K562 (cell line): ENCODE measurements around the gene GLG1. TPM values are rescaled to one million over a fixed set of nuclear protein-coding genes. Genes with fewer than 3 reads are reported as not detected.

Source experiments
- ATAC-seq: fragments of 200-7000 bp; cut with Tn5 transposase; 3 replicates; pipeline ENCODE4 v1.9.1; 2020; ENCODE audit warnings: moderate library complexity
- BruUV-seq: library from RNA; stranded (reverse); fragments of 400-500 nt; replicated peaks from 2 replicates; lab custom pipeline; 2021; lab: Mats Ljungman, UMichigan
- CTCF ChIA-PET: fragments of 300-600 bp; formaldehyde crosslinking; extraction: SDS; loops from one replicate; lab custom pipeline; 2021; ENCODE audit warnings: low intra/inter-chr PET ratio; lab: Yijun Ruan, JAX
- POLR2A ChIA-PET: fragments of 300-600, 350-650 bp; sonication (Branson Sonifier 250); formaldehyde crosslinking; extraction: SDS; loops from one replicate; lab custom pipeline; 2021; ENCODE audit warnings: antibody characterized with exemption, inconsistent platforms; lab: Yijun Ruan, JAX
- DNase-seq, 4 experiments: peaks; one replicate each; pipeline versions ENCODE4 v3.0.0 to v3.0.0-alpha.2; 2011 to 2018; ENCODE audit warnings: low spot score in 3 of 4, mixed read lengths in 3 of 4; ENCODE audit errors: extremely low read depth in 1 of 4
- FAIRE-seq: peaks from 2 replicates; lab custom pipeline; 2011; peaks lifted over from hg19 to GRCh38; lab: Jason Lieb, UNC
- H2AFZ ChIP-seq: 2 replicates; pipeline ENCODE4 v1.6.0; 2011; ENCODE audit warnings: low read depth, low read length, control low read depth, inconsistent platforms
- H3K27ac ChIP-seq: fragments of 200-600 bp; 3 replicates; pipeline ENCODE4 v1.8.0; 2011; ENCODE audit warnings: low read depth, mild to moderate bottlenecking, control low read depth, inconsistent platforms, low read length, moderate library complexity, mixed read lengths; ENCODE audit errors: extremely low read depth
- H3K27me3 ChIP-seq, 2 experiments: fragments of 300-600 bp in 1 of 2; 2 replicates in 1 of 2; 3 replicates in 1 of 2; pipeline versions ENCODE4 v1.6.0 to v1.8.0; 2011; ENCODE audit warnings: inconsistent platforms in 2 of 2, low read length in 2 of 2, mild to moderate bottlenecking in 1 of 2, mixed read lengths in 1 of 2, moderate library complexity in 1 of 2; ENCODE audit not compliant: control insufficient read depth in 2 of 2, insufficient read depth in 2 of 2
- H3K36me3 ChIP-seq: fragments of 300-600 bp; 3 replicates; pipeline ENCODE4 v1.8.0; 2011; ENCODE audit warnings: mild to moderate bottlenecking, low read length, inconsistent platforms; ENCODE audit not compliant: control insufficient read depth, insufficient read depth
- H3K4me1 ChIP-seq, 2 experiments: fragments of 200-600 bp in 1 of 2; replicated peaks in 1 of 2; 2 replicates in 1 of 2; 3 replicates in 1 of 2; pipeline versions ENCODE4 v1.5.1 to v1.8.0; 2011; ENCODE audit warnings: inconsistent platforms in 2 of 2, low read length in 2 of 2, mild to moderate bottlenecking in 1 of 2, mixed read lengths in 1 of 2, moderate library complexity in 1 of 2; ENCODE audit not compliant: control insufficient read depth in 2 of 2, insufficient read depth in 2 of 2
- H3K4me2 ChIP-seq: 2 replicates; pipeline ENCODE4 v1.6.1; 2011; ENCODE audit warnings: low read length, control low read depth, inconsistent platforms, mixed read lengths; ENCODE audit not compliant: insufficient read depth
- H3K4me3 ChIP-seq: fragments of 200-600 bp; sonication (generic), shearing (Covaris generic); 2 replicates; pipeline ENCODE4 v1.5.1; 2016; ENCODE audit warnings: control low read depth, inconsistent platforms
- H3K79me2 ChIP-seq: fragments of 200-600 bp; 3 replicates; pipeline ENCODE4 v1.8.0; 2011; ENCODE audit warnings: low read length, inconsistent platforms; ENCODE audit not compliant: control insufficient read depth, insufficient read depth
- H3K9ac ChIP-seq, 2 experiments: 2 replicates each; pipeline versions ENCODE4 v1.6.0 to v1.6.1; 2011; ENCODE audit warnings: low read depth in 2 of 2, low read length in 2 of 2, control low read depth in 1 of 2, inconsistent platforms in 1 of 2, mild to moderate bottlenecking in 1 of 2, mixed read lengths in 1 of 2; ENCODE audit not compliant: insufficient read depth in 1 of 2
- H3K9me1 ChIP-seq: one replicate; pipeline ENCODE4 v1.6.0; 2011; ENCODE audit warnings: inconsistent platforms, mild to moderate bottlenecking, low read length, moderate library complexity; ENCODE audit not compliant: control insufficient read depth, insufficient read depth
- H3K9me3 ChIP-seq: replicated peaks from 2 replicates; pipeline ENCODE4 v1.5.1; 2011; ENCODE audit warnings: low read depth, low read length, inconsistent platforms; ENCODE audit not compliant: control insufficient read depth, insufficient read depth
- H4K20me1 ChIP-seq: replicated peaks from 2 replicates; pipeline ENCODE4 v1.6.1; 2011; ENCODE audit warnings: low read length, inconsistent platforms, mixed read lengths; ENCODE audit not compliant: control insufficient read depth, insufficient read depth
- NR2C1 ChIP-seq, 2 experiments: fragments of 450-650 bp; IDR thresholded peaks; 2 replicates each; pipeline ENCODE4 v1.6.1; 2017; ENCODE audit warnings: mild to moderate bottlenecking in 2 of 2, antibody characterized with exemption in 1 of 2, inconsistent platforms in 1 of 2, missing compliant biosample characterization in 1 of 2, missing genetic modification characterization in 1 of 2
- TAF15 ChIP-seq: fragments of 200-400 bp; formaldehyde crosslinking; IDR thresholded peaks from 2 replicates; pipeline ENCODE4 v1.6.1; 2017; ENCODE audit warnings: mild to moderate bottlenecking, low read depth, low read length, moderate library complexity
- ZFP30 ChIP-seq: fragments of 250-450 bp; sonication (Bioruptor Pico); IDR thresholded peaks from 2 replicates; pipeline ENCODE4 v1.8.0; 2022; ENCODE audit warnings: moderate library complexity, mild to moderate bottlenecking, inconsistent platforms, borderline replicate concordance
- ZNF785 ChIP-seq: fragments of 250-450 bp; sonication (Bioruptor Pico); IDR thresholded peaks from 2 replicates; pipeline ENCODE4 v1.4.0; 2020; ENCODE audit warnings: mild to moderate bottlenecking
- WGBS: fragments of 100-300 bp; shearing (Covaris generic); methylation state at CpG from one replicate; pipeline ENCODE4 v1.1.6; 2016; ENCODE audit warnings: low coverage, mixed read lengths; ENCODE audit not compliant: insufficient coverage; ENCODE audit errors: missing lambda C conversion rate; 5-methylcytosine and 5-hydroxymethylcytosine counted together
- in situ Hi-C: fragments of 300-500 bp; cut with MboI; formaldehyde crosslinking; loops from 4 replicates; pipeline ENCODE4 v1.15.0; 2018; ENCODE audit warnings: inconsistent platforms, mixed read lengths
- intact Hi-C: fragments of 100-400 bp; cut with micrococcal nuclease; formaldehyde crosslinking; loops from 2 replicates; pipeline ENCODE4 v1.14.2; 2022
- polyA plus RNA-seq, 8 experiments: library from polyadenylated mRNA; depleted of rRNA in 4 of 8; stranded (reverse) in 5 of 8; unstranded in 3 of 8; fragments of >200 nt; fragmentation: Nextera tagmentation in 2 of 8; fragmentation: Illumina TruSeq in 1 of 8; extraction: Ambion mirVana in 2 of 8; extraction: Trizol in 1 of 8; gene quantifications; 2 replicates each; pipeline versions ENCODE4 v1.2.1 to v1.2.3, GENCODE V29; 2011 to 2014; ENCODE audit warnings: inconsistent platforms in 1 of 8, missing spikeins in 1 of 8
- total RNA-seq, 7 experiments: library from RNA; depleted of rRNA in 6 of 7; stranded (reverse); fragments of >200 nt in 6 of 7; fragmentation: Illumina TruSeq in 2 of 7; extraction: Trizol in 2 of 7; gene quantifications; 2 replicates each; pipeline versions ENCODE4 v1.2.1 to v1.2.3, GENCODE V29; 2011 to 2021; ENCODE audit warnings: low replicate concordance in 1 of 7

Gene GLG1
- total and polyA plus RNA-seq, 9 of the 15 experiments (the other 6 are each of a cell fraction or from before 2014, with no cell fraction given), result 6.2 to 36.0 (median 23.6) TPM

DNA sequence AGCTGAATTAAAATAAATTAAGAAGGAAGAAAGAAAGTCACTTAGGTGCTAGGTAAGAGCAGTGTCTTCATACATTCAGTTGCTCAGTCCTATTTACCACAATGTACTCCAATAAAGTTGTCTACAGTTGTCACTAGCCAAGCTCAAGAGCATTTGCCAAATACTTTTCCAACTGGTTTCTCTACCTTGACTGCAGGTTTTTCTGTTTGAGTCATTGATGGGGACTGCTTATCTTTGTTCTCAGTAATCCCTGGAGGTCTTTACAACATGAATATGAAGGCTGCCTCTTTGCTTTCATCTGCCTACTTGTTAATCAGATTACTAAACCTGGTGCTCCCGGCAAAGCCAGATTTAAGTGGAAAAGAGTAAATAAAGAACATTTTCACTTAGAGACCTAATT is 121.0 kb downstream of the GLG1 start:
- POLR2A ChIA-PET, result no interaction called here
- Histone ChIP-seq H3K27me3 (no peaks in the 10 kb centered on the region), H3K9ac (no peak overlapping the region), H3K36me3 (peaks cover 41% of the 10 kb centered on the region; the same call in 2 of the 3 replicates), H3K79me2 (no peaks in the 10 kb centered on the region), H3K4me1 (no peaks in the 10 kb centered on the region), H3K9me1 (no peaks in the 10 kb centered on the region), H3K9me3 (no peaks in the 10 kb centered on the region), H3K4me3 (no peak overlapping the region), H3K4me2 (no peak overlapping the region), H2AFZ (no peak overlapping the region), H4K20me1 (no peaks in the 10 kb centered on the region), H3K27ac (no peak overlapping the region)
- TF ChIP-seq ZFP30 (CRISPR knock-in tag), result no peak
- no peak for TF ChIP-seq NR2C1 (IDR thresholded peaks at IDR 0.05)
- TF ChIP-seq NR2C1 (tag; IDR thresholded peaks at IDR 0.05), result no peak
- no peak for TF ChIP-seq TAF15
- no peak for TF ChIP-seq ZNF785 (CRISPR knock-in tag)
- FAIRE-seq, result no peak
- 50% methylated on average over 1 of the region's 1 CpG for WGBS
- CTCF ChIA-PET, result no interaction called here
- intact Hi-C loops, result no loop called here
- no TSS peak for BruUV-seq
- in situ Hi-C loops, result no loop called here
- no peak for ATAC-seq
- DNase-seq, result no peak
